Stimulated activated CD4-positive, alpha-beta T cell treated with anti-CD3 and anti-CD28 coated beads, Interleukin-1b, Interleukin-23, amount 100 ng/mL, for 48 hours (primary cell): ENCODE results near the gene FTL.

Experiments
- DNase-seq: peaks from one replicate; pipeline ENCODE4 v3.0.0-alpha.2; 2020

Gene FTL

GRCh38 chr19:48966541-48967345 lies 1.6 kb downstream of the FTL start:
- DNase-seq: no peak

DNA sequence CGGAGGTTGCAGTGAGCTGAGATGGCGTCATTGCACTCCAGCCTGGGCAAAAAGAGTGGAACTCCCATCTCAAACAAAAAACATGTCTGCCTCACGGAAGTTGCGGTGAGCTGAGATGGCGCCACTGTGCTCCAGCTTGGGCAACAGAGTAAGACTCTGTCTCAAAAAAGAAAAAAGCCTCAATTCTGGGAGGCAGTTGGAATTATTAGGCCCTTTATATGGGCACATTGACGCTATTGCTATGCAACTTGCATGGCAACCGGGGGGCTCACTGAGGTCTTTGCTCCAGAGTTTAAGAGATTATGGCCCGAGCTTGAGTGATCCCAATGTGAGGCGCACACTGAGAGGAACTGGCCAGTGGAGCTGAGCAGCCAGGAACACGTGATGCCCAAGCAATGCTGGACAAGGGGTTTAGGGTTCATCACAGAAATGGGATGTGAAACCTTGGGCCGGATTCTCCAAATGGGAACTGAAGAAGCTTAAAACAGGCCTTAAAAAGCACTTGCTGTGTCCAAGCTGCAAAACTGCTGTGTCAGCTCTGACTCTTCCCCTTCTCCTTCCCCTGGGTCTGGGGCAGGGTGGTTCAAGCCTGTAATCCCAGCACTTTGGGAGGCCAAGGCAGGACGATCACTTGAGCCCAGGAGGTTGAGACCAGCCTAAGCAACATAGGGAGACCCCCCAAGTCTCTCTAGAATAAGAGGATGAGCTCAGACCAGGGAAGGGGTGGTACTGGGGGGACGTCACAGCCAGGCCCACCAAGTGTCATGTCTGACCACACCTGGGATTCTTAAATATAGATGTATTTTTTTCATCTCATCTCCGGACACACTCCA lies 2.5 kb downstream of the FTL start:
- DNase-seq: no peak

DNA sequence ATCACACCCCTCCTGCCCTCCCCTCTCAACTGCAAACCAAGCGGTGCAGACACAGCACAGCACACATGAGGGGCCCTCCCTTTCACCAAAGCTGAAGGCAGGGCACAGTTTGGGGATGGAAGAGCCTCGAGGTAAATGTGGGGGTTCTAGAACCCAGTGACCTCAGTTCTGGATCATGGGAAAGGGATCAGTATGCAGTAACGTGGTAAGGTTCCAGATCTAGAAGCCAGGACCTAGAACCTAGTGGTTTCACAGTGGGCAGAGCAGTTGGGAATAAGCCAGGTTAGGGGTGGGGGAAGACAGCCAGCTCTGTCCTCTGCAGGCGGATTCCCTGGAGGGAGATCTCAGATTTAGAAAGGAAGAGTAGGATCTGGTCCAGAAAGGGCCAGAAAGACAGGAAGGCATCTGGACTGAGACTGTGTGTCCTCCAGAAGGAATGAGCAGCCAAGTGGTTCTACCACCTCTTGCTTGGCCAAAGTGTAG lies 3.1 kb downstream of the FTL start:
- no peak for DNase-seq

DNA sequence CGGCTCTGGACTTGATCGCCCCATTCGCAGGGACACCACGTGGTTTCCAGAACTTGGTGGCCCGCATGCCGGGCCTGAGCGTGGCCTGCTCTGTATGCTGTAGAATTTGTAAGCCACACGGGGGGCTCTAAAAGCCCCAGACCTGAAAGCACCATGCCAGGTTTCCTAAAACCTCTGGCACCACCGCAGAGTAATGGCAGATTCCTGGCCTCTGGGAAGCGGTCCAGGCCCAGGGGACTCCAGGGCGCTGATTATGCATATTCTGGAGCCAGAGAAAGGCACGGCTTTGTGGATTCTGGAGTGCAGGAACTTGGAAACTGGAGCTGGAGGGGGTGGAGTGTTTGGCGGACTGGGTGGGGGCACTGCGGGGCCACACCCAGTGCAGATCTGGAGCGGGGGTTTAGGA lies 3.7 kb downstream of the FTL start:
- no peak for DNase-seq

- DNase-seq: no peak
Measured at GRCh38 chr19:48969276-48970138, 4.4 kb downstream of the FTL start.

- DNase-seq: no peak
Measured at GRCh38 chr19:48970139-48970766, 5.1 kb downstream of the FTL start.

- peak; percentile 75 for DNase-seq
Measured at GRCh38 chr19:48970923-48971395, 5.8 kb downstream of the FTL start.

GRCh38 chr19:48975947-48976847 lies 11.1 kb downstream of the FTL start:
- no peak for DNase-seq

- no peak for DNase-seq
Measured at GRCh38 chr19:48977061-48977460, 12.0 kb downstream of the FTL start.

DNA sequence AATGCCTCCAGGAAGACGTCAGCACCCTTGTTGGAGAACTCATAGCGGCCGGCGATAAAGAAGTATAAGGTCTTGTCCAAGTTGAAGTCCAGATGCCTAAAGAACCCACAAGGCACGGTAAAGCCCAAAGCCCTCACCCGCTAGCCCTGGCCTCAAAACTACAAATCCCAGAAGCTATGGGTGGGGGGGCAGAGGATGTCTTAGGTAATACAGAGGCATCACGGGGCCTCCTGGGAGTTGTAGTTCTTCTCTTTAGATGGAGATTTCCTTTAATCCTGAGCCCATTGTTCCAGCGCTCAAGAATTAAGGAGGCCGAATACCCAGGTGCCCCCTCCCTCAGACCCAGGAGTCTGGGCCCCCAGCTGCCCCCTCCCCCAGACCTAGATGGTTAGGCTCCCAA lies 17.2 kb downstream of the FTL start:
- no peak for DNase-seq

DNA sequence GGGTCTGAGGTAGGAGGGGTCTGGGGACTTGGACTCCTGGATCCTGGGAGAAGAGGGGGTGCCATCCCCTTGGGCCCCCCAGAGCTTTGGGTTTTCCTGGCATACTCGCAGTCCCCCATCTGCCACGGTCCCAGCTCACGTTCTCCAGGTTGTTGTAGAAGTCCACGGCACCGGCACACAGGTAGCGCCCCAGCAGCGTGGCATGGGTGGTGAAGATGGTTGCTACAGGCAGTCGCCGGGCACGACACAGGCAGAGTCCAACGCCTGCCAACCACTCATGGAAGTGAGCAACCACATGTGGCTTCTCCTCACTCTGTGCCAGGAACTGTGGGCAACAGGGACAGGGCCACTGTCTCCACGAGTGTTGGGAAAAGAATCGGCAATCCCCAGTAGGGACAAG lies 20.6 kb downstream of the FTL start:
- no peak for DNase-seq

- no peak for DNase-seq
Measured at GRCh38 chr19:48986211-48986610, 21.1 kb downstream of the FTL start.

DNA sequence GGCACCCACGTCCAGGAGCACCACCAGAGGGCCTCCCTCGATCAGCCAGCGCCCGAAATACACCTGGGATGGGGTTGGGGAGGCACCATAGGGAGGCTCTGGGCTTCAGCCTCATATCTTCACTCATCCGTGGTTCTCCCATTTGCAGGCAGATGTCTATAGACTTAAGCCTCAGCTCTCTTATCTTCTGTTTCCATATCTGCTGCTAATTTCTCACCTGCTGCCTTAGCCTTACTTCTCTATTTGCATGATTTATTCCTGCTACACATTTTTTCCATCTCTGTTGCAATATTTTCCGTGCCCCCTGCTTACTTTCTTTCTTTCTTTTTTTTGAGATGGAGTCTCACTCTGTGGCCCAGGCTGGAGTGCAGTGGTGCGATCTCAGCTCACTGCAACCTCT lies 22.2 kb downstream of the FTL start:
- no peak for DNase-seq

- DNase-seq: no peak
Measured at GRCh38 chr19:48988286-48988685, 23.2 kb downstream of the FTL start.

DNA sequence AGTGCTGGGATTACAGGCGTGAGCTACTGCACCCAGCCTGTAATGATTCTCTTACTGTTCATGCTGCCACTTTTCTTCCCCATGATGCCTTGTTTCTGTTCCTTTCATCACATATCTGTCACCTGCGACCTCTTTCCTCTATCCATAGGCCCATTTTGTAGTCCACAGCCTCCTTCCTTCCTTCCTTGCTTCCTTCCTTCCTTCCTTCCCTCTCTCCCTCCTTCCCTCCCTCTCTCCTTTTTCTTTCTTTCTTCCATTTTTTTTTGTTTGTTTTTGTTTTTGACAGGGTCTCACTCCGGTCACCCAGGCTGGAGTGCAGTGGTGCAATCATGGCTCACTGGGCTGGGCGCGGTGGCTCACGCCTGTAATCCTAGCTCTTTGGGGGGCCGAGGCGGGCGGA lies 23.8 kb downstream of the FTL start:
- no peak for DNase-seq

GRCh38 chr19:48989701-48990291 lies 24.7 kb downstream of the FTL start:
- DNase-seq: no peak

- DNase-seq: no peak
Measured at GRCh38 chr19:48990400-48990799, 25.3 kb downstream of the FTL start.

GRCh38 chr19:48991011-48991609 lies 26.0 kb downstream of the FTL start:
- no peak for DNase-seq

DNA sequence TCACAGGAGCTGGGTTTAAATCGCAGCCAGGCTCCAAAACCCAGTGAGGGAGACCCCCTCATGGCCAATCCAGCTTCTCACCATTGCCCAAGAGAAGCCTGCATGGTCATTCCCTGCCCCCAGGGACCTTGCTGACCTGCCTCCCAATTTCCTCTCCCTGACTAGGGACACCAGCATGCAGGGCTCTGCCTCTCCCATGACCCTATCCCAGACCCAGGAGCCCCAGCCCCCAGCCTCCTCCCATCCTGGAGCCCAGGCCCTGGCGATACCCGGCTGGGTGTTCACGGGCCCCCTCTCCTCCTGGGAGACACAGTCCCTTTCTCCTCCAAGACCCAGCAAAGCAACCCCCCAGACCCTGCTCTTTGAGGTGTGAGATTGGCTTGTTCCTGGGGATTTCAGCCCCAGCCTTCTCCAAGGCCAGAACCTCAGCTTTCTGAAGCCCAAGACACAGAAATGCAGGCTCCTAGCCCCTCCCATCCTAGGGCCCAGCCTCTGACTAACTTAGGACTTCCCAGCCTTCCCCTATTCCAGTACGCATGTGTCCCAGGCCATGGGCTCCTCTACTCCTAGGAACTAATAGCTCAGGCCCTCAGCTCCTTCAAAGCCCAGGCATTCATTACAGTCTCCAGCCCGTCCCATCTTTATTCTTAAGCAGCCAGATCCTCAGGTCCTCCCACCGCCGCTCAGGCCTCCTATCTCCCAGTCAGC lies 26.9 kb downstream of the FTL start:
- DNase-seq: no peak
